ENCODE data around the gene FAM171A1. TPM values are rescaled to one million over a fixed set of nuclear protein-coding genes. Genes with fewer than 3 reads are reported as not detected.

Gene FAM171A1
- total and polyA plus RNA-seq, 2 of the 13 experiments (the other 11 are each of a cell fraction or from before 2014, with no cell fraction given), result 21.5 to 34.7 TPM

GRCh38 chr10:15300145-15300544 lies 70.9 kb downstream of the FAM171A1 start:
- in situ Hi-C loops (cut with HindIII; ENCODE audit: extremely low pct_ligation_motif_present, low pct_unique_long_range_greater_than_20kb) (no loop called here), intact Hi-C loops (cut with micrococcal nuclease; ENCODE audit: unreplicated experiment) (no loop called here)
- H3K36me3 ChIP-seq (replicated peaks in 1 of 2; ENCODE audit: control insufficient read depth in 1 of 2, insufficient read depth in 2 of 2, low read length in 2 of 2), result no peaks in the 10 kb centered on the region; a peak in 1 of 5 replicates
- H3K27me3 ChIP-seq (ENCODE audit: control insufficient read depth in 1 of 2, insufficient read depth in 2 of 2, low read length in 2 of 2), result no peaks in the 10 kb centered on the region
- H3K9me3 ChIP-seq (ENCODE audit: low read length), result no peaks in the 10 kb centered on the region
- no peak overlapping the region for H2AFZ ChIP-seq (ENCODE audit: low read length)
- BruUV-seq (replicated peaks), result no TSS peak
- H3K4me3 ChIP-seq (replicated peaks in 1 of 3; ENCODE audit: insufficient read depth in 1 of 3, low read depth in 2 of 3, low read length in 3 of 3), result no peak overlapping the region
- H4K20me1 ChIP-seq (ENCODE audit: insufficient read depth, low read length), result peaks cover 6% of the 10 kb centered on the region; the same call in 1 of the 2 replicates
- POLR2A ChIA-PET, result no interaction called here
- CTCF ChIA-PET (ENCODE audit: low intra/inter-chr PET ratio, low total read pairs), result no interaction called here
- H3K27ac ChIP-seq (ENCODE audit: extremely low read length, insufficient read depth, low read length), result no peak overlapping the region
- peaks cover 12% of the 10 kb centered on the region for H3K79me2 ChIP-seq (ENCODE audit: insufficient read depth, low read length)
- H3K4me1 ChIP-seq (ENCODE audit: insufficient read depth, low read length), result peaks cover 10% of the 10 kb centered on the region
- ATAC-seq (no peak), FAIRE-seq (no peak), DNase-seq (ENCODE audit: low spot score) (no peak)
- 97% methylated on average over 2 of the region's 2 CpGs for WGBS (ENCODE audit: low lambda C conversion rate)
- no peak overlapping the region for H3K9ac ChIP-seq (ENCODE audit: insufficient read depth, low read depth, low read length)
- H3K4me2 ChIP-seq (ENCODE audit: low read depth, low read length), result no peak overlapping the region
- TF ChIP-seq XBP1 (CRISPR knock-in tag; IDR thresholded peaks at IDR 0.05) (no peak), ZBTB34 (CRISPR knock-in tag; IDR thresholded peaks at IDR 0.05) (no peak), TP53 (CRISPR knock-in tag; conservative IDR thresholded peaks at IDR 0.05) (no peak), RAD51 (IDR thresholded peaks at IDR 0.05; ENCODE audit: borderline replicate concordance) (no peak), ZNF629 (CRISPR knock-in tag; conservative IDR thresholded peaks at IDR 0.05) (no peak), CTCF (CRISPR knock-in tag; IDR thresholded peaks at IDR 0.05) (no peak), PTBP1 (IDR thresholded peaks at IDR 0.05; ENCODE audit: low read depth, low read length, poor library complexity, severe bottlenecking) (no peak), WIZ (CRISPR knock-in tag; IDR thresholded peaks at IDR 0.05) (no peak), JARID2 (CRISPR knock-in tag; IDR thresholded peaks at IDR 0.05; ENCODE audit: insufficient replicate concordance) (no peak), RXRB (CRISPR knock-in tag; IDR thresholded peaks at IDR 0.05; ENCODE audit: borderline replicate concordance) (no peak), ZNF512B (CRISPR knock-in tag; IDR thresholded peaks at IDR 0.05; ENCODE audit: borderline replicate concordance) (no peak), SIX1 (CRISPR knock-in tag; IDR thresholded peaks at IDR 0.05; ENCODE audit: borderline replicate concordance) (no peak), HOXA7 (CRISPR knock-in tag; IDR thresholded peaks at IDR 0.05) (no peak), PHF21A (CRISPR knock-in tag; IDR thresholded peaks at IDR 0.05) (no peak), ZNF766 (CRISPR knock-in tag; IDR thresholded peaks at IDR 0.05; ENCODE audit: borderline replicate concordance) (no peak)
